ENCODE results near the gene FGB. TPM values are rescaled to one million over a fixed set of nuclear protein-coding genes. Genes with fewer than 3 reads are reported as not detected.

The FGB gene
- total and polyA plus RNA-seq, 2 of the 13 experiments (the other 11 are each of a cell fraction or from before 2014, with no cell fraction given): 226 to 784 TPM

DNA sequence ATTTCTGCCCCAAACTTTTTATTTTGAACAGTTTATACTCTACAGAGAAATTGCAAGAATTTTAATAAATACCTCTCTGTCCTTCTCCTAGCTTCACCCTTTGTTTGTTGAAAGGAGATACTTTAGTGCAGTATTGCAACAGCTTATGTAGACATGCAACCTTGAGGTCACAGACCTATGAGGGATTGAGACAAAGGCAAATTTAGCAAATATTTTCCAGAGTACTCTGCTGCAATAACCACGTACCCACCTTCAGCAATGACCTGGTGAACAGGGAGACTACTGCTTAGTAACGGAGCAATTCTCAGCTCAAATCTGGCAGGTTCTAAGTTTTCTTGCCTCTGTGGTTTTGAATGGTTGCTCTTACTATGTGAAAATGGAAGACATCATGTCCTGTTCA lies 14.5 kb downstream of the FGB start (continued):
- TF ChIP-seq, protein P1, sequence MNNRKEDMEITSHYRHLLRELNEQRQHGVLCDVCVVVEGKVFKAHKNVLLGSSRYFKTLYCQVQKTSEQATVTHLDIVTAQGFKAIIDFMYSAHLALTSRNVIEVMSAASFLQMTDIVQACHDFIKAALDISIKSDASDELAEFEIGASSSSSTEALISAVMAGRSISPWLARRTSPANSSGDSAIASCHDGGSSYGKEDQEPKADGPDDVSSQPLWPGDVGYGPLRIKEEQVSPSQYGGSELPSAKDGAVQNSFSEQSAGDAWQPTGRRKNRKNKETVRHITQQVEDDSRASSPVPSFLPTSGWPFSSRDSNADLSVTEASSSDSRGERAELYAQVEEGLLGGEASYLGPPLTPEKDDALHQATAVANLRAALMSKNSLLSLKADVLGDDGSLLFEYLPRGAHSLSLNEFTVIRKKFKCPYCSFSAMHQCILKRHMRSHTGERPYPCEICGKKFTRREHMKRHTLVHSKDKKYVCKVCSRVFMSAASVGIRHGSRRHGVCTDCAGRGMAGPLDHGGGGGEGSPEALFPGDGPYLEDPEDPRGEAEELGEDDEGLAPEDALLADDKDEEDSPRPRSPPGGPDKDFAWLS (CRISPR knock-in tag; IDR thresholded peaks at IDR 0.05; ENCODE audit: borderline replicate concordance): no peak
- TF ChIP-seq MIER3 (CRISPR knock-in tag; IDR thresholded peaks at IDR 0.05; ENCODE audit: borderline replicate concordance): peak; percentile 85; the same call in 1 of the 2 replicates
- TF ChIP-seq, protein P2, sequence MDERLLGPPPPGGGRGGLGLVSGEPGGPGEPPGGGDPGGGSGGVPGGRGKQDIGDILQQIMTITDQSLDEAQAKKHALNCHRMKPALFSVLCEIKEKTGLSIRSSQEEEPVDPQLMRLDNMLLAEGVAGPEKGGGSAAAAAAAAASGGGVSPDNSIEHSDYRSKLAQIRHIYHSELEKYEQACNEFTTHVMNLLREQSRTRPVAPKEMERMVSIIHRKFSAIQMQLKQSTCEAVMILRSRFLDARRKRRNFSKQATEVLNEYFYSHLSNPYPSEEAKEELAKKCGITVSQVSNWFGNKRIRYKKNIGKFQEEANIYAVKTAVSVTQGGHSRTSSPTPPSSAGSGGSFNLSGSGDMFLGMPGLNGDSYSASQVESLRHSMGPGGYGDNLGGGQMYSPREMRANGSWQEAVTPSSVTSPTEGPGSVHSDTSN (CRISPR knock-in tag; IDR thresholded peaks at IDR 0.05): no peak
- no peak for TF ChIP-seq RFXANK (CRISPR knock-in tag; IDR thresholded peaks at IDR 0.05)
- TF ChIP-seq SIX1 (CRISPR knock-in tag; IDR thresholded peaks at IDR 0.05; ENCODE audit: borderline replicate concordance): peak; percentile 97
- no peak for TF ChIP-seq BORCS8-MEF2B (CRISPR knock-in tag; IDR thresholded peaks at IDR 0.05)
- TF ChIP-seq, protein P3, sequence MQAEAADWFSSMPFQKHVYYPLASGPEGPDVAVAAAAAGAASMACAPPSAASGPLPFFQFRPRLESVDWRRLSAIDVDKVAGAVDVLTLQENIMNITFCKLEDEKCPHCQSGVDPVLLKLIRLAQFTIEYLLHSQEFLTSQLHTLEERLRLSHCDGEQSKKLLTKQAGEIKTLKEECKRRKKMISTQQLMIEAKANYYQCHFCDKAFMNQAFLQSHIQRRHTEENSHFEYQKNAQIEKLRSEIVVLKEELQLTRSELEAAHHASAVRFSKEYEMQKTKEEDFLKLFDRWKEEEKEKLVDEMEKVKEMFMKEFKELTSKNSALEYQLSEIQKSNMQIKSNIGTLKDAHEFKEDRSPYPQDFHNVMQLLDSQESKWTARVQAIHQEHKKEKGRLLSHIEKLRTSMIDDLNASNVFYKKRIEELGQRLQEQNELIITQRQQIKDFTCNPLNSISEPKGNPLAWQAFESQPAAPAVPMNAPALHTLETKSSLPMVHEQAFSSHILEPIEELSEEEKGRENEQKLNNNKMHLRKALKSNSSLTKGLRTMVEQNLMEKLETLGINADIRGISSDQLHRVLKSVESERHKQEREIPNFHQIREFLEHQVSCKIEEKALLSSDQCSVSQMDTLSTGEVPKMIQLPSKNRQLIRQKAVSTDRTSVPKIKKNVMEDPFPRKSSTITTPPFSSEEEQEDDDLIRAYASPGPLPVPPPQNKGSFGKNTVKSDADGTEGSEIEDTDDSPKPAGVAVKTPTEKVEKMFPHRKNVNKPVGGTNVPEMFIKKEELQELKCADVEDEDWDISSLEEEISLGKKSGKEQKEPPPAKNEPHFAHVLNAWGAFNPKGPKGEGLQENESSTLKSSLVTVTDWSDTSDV (CRISPR knock-in tag; IDR thresholded peaks at IDR 0.05): no peak
- TF ChIP-seq ELF1 (CRISPR knock-in tag; IDR thresholded peaks at IDR 0.05): peak; percentile 18; the same call in 1 of the 2 replicates
- TF ChIP-seq HDAC2 (CRISPR knock-in tag; IDR thresholded peaks at IDR 0.05): peak; percentile 93
- TF ChIP-seq NFYC (CRISPR knock-in tag; IDR thresholded peaks at IDR 0.05): no peak
- TF ChIP-seq, protein P4, sequence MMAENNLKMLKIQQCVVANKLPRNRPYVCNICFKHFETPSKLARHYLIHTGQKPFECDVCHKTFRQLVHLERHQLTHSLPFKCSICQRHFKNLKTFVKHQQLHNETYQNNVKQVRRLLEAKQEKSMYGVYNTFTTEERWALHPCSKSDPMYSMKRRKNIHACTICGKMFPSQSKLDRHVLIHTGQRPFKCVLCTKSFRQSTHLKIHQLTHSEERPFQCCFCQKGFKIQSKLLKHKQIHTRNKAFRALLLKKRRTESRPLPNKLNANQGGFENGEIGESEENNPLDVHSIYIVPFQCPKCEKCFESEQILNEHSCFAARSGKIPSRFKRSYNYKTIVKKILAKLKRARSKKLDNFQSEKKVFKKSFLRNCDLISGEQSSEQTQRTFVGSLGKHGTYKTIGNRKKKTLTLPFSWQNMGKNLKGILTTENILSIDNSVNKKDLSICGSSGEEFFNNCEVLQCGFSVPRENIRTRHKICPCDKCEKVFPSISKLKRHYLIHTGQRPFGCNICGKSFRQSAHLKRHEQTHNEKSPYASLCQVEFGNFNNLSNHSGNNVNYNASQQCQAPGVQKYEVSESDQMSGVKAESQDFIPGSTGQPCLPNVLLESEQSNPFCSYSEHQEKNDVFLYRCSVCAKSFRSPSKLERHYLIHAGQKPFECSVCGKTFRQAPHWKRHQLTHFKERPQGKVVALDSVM (CRISPR knock-in tag; IDR thresholded peaks at IDR 0.05): 0 out of 2 replicates have a peak, but pooled peaks have one; percentile 21
- no peak for TF ChIP-seq NCOA1 (CRISPR knock-in tag; IDR thresholded peaks at IDR 0.05)
- TF ChIP-seq RNF2 (conservative IDR thresholded peaks at IDR 0.05; ENCODE audit: low read depth): no peak
- TF ChIP-seq, protein P5, sequence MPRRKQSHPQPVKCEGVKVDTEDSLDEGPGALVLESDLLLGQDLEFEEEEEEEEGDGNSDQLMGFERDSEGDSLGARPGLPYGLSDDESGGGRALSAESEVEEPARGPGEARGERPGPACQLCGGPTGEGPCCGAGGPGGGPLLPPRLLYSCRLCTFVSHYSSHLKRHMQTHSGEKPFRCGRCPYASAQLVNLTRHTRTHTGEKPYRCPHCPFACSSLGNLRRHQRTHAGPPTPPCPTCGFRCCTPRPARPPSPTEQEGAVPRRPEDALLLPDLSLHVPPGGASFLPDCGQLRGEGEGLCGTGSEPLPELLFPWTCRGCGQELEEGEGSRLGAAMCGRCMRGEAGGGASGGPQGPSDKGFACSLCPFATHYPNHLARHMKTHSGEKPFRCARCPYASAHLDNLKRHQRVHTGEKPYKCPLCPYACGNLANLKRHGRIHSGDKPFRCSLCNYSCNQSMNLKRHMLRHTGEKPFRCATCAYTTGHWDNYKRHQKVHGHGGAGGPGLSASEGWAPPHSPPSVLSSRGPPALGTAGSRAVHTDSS (CRISPR knock-in tag; conservative IDR thresholded peaks at IDR 0.05): no peak
- TF ChIP-seq, protein P6, sequence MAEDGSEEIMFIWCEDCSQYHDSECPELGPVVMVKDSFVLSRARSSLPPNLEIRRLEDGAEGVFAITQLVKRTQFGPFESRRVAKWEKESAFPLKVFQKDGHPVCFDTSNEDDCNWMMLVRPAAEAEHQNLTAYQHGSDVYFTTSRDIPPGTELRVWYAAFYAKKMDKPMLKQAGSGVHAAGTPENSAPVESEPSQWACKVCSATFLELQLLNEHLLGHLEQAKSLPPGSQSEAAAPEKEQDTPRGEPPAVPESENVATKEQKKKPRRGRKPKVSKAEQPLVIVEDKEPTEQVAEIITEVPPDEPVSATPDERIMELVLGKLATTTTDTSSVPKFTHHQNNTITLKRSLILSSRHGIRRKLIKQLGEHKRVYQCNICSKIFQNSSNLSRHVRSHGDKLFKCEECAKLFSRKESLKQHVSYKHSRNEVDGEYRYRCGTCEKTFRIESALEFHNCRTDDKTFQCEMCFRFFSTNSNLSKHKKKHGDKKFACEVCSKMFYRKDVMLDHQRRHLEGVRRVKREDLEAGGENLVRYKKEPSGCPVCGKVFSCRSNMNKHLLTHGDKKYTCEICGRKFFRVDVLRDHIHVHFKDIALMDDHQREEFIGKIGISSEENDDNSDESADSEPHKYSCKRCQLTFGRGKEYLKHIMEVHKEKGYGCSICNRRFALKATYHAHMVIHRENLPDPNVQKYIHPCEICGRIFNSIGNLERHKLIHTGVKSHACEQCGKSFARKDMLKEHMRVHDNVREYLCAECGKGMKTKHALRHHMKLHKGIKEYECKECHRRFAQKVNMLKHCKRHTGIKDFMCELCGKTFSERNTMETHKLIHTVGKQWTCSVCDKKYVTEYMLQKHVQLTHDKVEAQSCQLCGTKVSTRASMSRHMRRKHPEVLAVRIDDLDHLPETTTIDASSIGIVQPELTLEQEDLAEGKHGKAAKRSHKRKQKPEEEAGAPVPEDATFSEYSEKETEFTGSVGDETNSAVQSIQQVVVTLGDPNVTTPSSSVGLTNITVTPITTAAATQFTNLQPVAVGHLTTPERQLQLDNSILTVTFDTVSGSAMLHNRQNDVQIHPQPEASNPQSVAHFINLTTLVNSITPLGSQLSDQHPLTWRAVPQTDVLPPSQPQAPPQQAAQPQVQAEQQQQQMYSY (CRISPR knock-in tag; IDR thresholded peaks at IDR 0.05): no peak
- no peak for TF ChIP-seq RAD21 (CRISPR knock-in tag; IDR thresholded peaks at IDR 0.05)
- TF ChIP-seq ZFX (CRISPR knock-in tag; IDR thresholded peaks at IDR 0.05; ENCODE audit: low read depth): no peak
- no peak for TF ChIP-seq ZNF234 (CRISPR knock-in tag; conservative IDR thresholded peaks at IDR 0.05)
